GM23338 (cell line): ENCODE measurements around the gene RGPD8. TPM values are rescaled to one million over a fixed set of nuclear protein-coding genes. Genes with fewer than 3 reads are reported as not detected.
"Not testable (repeated sequence)": the region's sequence is repeated elsewhere in the genome, so short reads cannot be mapped to it uniquely, and the experiment has no call there.

Experiments used
- ATAC-seq: fragments of 200-7000 bp; cut with Tn5 transposase; 3 replicates; pipeline ENCODE4 v1.9.1; 2020
- DNase-seq: peaks from one replicate; pipeline ENCODE4 v3.0.0-alpha.2; 2015; ENCODE audit warnings: low spot score
- H2AFZ ChIP-seq: fragments of 200-600 bp; sonication (generic); 2 replicates; pipeline ENCODE4 v1.8.0; 2016; ENCODE audit warnings: antibody characterized with exemption, mild to moderate bottlenecking, moderate library complexity
- H3F3A ChIP-seq: fragments of 200-600 bp; sonication (generic); replicated peaks from 2 replicates; pipeline ENCODE4 v1.8.0; 2017; ENCODE audit warnings: antibody characterized with exemption, mixed run types, low read depth
- H3K27ac ChIP-seq: fragments of 200-600 bp; sonication (generic); 2 replicates; pipeline ENCODE4 v1.6.1; 2016; ENCODE audit warnings: low read depth
- H3K27me3 ChIP-seq: fragments of 200-600 bp; sonication (generic); 2 replicates; pipeline ENCODE4 v1.8.0; 2016; ENCODE audit warnings: mild to moderate bottlenecking, mixed run types, moderate library complexity; ENCODE audit not compliant: insufficient read depth
- H3K36me3 ChIP-seq: fragments of 200-600 bp; sonication (generic); 2 replicates; pipeline ENCODE4 v1.8.0; 2016; ENCODE audit warnings: mild to moderate bottlenecking; ENCODE audit not compliant: insufficient read depth
- H3K4me1 ChIP-seq: fragments of 200-600 bp; sonication (generic); 2 replicates; pipeline ENCODE4 v1.8.0; 2016; ENCODE audit warnings: mild to moderate bottlenecking, moderate library complexity; ENCODE audit not compliant: insufficient read depth
- H3K4me2 ChIP-seq: fragments of 200-600 bp; sonication (generic); 2 replicates; pipeline ENCODE4 v1.7.1; 2017; ENCODE audit warnings: mixed run types
- H3K4me3 ChIP-seq: fragments of 200-600 bp; sonication (generic); 2 replicates; pipeline ENCODE4 v1.6.1; 2016; ENCODE audit warnings: mixed run types
- H3K79me2 ChIP-seq: fragments of 200-600 bp; sonication (generic); replicated peaks from 2 replicates; pipeline ENCODE4 v1.8.0; 2017; ENCODE audit warnings: mild to moderate bottlenecking; ENCODE audit not compliant: insufficient read depth
- H3K9me2 ChIP-seq: fragments of 200-600 bp; sonication (generic); 2 replicates; pipeline ENCODE4 v1.8.0; 2017; ENCODE audit not compliant: insufficient read depth
- H4K20me1 ChIP-seq: fragments of 200-600 bp; sonication (generic); replicated peaks from 2 replicates; pipeline ENCODE4 v1.8.0; 2017; ENCODE audit warnings: mild to moderate bottlenecking; ENCODE audit not compliant: insufficient read depth
- H3K27ac Mint-ChIP-seq: 2 replicates; pipeline ENCODE4 v1.8.0; 2020; ENCODE audit warnings: inconsistent platforms, mild to moderate bottlenecking, moderate library complexity, mixed read lengths
- H3K27me3 Mint-ChIP-seq: 3 replicates; pipeline ENCODE4 v1.8.0; 2022; ENCODE audit warnings: low read depth, mild to moderate bottlenecking, moderate library complexity, mixed read lengths, inconsistent platforms; ENCODE audit not compliant: insufficient read depth, poor library complexity
- H3K36me3 Mint-ChIP-seq: 3 replicates; pipeline ENCODE4 v1.8.0; 2021; ENCODE audit warnings: low read depth, mild to moderate bottlenecking, inconsistent platforms, moderate library complexity, mixed read lengths
- H3K4me1 Mint-ChIP-seq: 3 replicates; pipeline ENCODE4 v1.8.0; 2020; ENCODE audit warnings: mild to moderate bottlenecking, inconsistent platforms, mixed read lengths
- H3K4me3 Mint-ChIP-seq: 3 replicates; pipeline ENCODE4 v1.8.0; 2021; ENCODE audit warnings: moderate library complexity, mild to moderate bottlenecking, inconsistent platforms, mixed read lengths
- H3K9me3 Mint-ChIP-seq: 3 replicates; pipeline ENCODE4 v1.8.0; 2020; ENCODE audit warnings: moderate library complexity, mild to moderate bottlenecking, inconsistent platforms, mixed read lengths
- CREB1 ChIP-seq: fragments of 250-450 bp; sonication (Bioruptor Pico); IDR thresholded peaks from 2 replicates; pipeline ENCODE4 v1.5.0; 2020; ENCODE audit warnings: low read depth, mild to moderate bottlenecking, moderate library complexity
- CTCF ChIP-seq, 2 experiments: fragments of 200-600 bp in 1 of 2; sonication (generic) in 1 of 2; conservative IDR thresholded peaks; 2 replicates each; pipeline versions ENCODE4 v1.5.1 to v1.6.1; 2016 to 2017; ENCODE audit warnings: antibody characterized with exemption in 2 of 2, low read depth in 2 of 2, mild to moderate bottlenecking in 2 of 2, moderate library complexity in 1 of 2
- JUNB ChIP-seq: IDR thresholded peaks from one replicate; pipeline ENCODE4 v1.6.1; 2016; ENCODE audit warnings: antibody characterized with exemption; ENCODE audit not compliant: unreplicated experiment
- NANOG ChIP-seq: IDR thresholded peaks from 2 replicates; pipeline ENCODE4 v1.6.1; 2016; ENCODE audit warnings: antibody characterized with exemption, borderline replicate concordance
- STAT1 ChIP-seq: IDR thresholded peaks from one replicate; pipeline ENCODE4 v1.6.1; 2016; ENCODE audit warnings: antibody characterized with exemption; ENCODE audit not compliant: unreplicated experiment
- polyA plus RNA-seq: library from polyadenylated mRNA; unstranded; fragments of >200 nt; fragmentation: Nextera tagmentation; extraction: Ambion mirVana; gene quantifications from 2 replicates; pipeline ENCODE4 v1.2.1, GENCODE V29; 2016
- total RNA-seq: library from RNA; depleted of rRNA; stranded (reverse); fragments of >200 nt; shearing (Covaris generic); gene quantifications from 2 replicates; pipeline ENCODE4 v1.2.3, GENCODE V29; 2014

Gene RGPD8
- total and polyA plus RNA-seq, 2 experiments from 2014 or later = 1.1 to 8.6 TPM

- no peak overlapping the region; the same call in 1 of the 2 replicates for H3K4me2 ChIP-seq
- no peaks in the 10 kb centered on the region for H4K20me1 ChIP-seq
- no peak overlapping the region for H3K4me3 ChIP-seq
- no peak overlapping the region for H3K27ac Mint-ChIP-seq
- H3K27ac ChIP-seq = no peak overlapping the region
- H2AFZ ChIP-seq = 0 out of 2 replicates have a peak overlapping the region, but pooled peaks have one; percentile 23
- H3K27me3 ChIP-seq = peaks cover 5% of the 10 kb centered on the region; the same call in 1 of the 2 replicates
- no peaks in the 10 kb centered on the region for H3K9me3 Mint-ChIP-seq
- no peaks in the 10 kb centered on the region for H3K36me3 Mint-ChIP-seq
- H3F3A ChIP-seq = no peaks in the 10 kb centered on the region
- TF ChIP-seq CREB1 (CRISPR knock-in tag) (no peak), JUNB (no peak), CTCF (conservative IDR thresholded peaks at IDR 0.05; ENCODE audit: low read depth in 2 of 2) (no peak), STAT1 (no peak), NANOG (no peak)
- H3K4me1 Mint-ChIP-seq = peaks cover 5% of the 10 kb centered on the region; the same call in 1 of the 3 replicates
- H3K27me3 Mint-ChIP-seq = peaks cover 3% of the 10 kb centered on the region
- H3K36me3 ChIP-seq = no peaks in the 10 kb centered on the region
- no peaks in the 10 kb centered on the region for H3K79me2 ChIP-seq
- H3K4me3 Mint-ChIP-seq = peak overlapping the region; percentile 36; the same call in 2 of the 3 replicates
- H3K4me1 ChIP-seq = no peaks in the 10 kb centered on the region
- ATAC-seq = peak; percentile 46
- peak; percentile 44 for DNase-seq
- H3K9me2 ChIP-seq = no peaks in the 10 kb centered on the region
Observed at GRCh38 chr2:112433932-112434730, 686 bp upstream of the RGPD8 start.

DNA sequence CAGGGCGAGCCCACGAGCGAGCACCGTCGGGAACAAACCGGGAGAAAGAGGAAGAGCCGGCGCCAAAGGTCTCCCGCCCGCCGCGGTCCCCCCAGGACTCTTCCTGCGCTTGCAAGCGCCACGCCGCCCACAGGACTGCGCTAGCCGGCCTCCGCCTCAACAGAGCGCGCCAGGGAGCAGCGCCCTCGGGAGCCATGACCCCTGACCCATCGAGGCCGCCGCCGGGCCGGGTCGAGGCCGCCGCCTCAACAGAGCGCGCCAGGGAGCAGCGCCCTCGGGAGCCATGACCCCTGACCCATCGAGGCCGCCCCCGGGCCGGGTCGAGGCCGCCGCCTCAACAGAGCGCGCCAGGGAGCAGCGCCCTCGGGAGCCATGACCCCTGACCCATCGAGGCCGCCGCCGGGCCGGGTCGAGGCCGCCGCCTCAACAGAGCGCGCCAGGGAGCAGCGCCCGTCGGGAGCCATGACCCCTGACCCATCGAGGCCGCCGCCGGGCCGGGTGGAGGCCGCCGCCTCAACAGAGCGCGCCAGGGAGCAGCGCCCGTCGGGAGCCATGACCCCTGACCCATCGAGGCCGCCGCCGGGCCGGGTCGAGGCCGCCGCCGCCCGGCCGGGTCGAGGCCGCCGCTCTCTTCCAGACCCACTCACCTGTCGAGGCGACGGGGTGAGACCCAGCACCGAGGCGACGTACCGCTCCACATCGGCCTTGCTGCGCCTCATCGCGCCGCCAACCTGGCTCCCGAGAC lies 538 bp downstream of the RGPD8 start:
- H3F3A ChIP-seq, H3K27me3 ChIP-seq, H3K27ac ChIP-seq, H3K79me2 ChIP-seq, H3K36me3 ChIP-seq, H3K9me2 ChIP-seq, H3K9me3 Mint-ChIP-seq, H3K27me3 Mint-ChIP-seq, H3K27ac Mint-ChIP-seq, H4K20me1 ChIP-seq, H3K36me3 Mint-ChIP-seq, H3K4me1 ChIP-seq, H3K4me1 Mint-ChIP-seq: not testable (repeated sequence)
- ATAC-seq = peak; percentile 60
- DNase-seq = peak; percentile 11
- H3K4me3 Mint-ChIP-seq = peak overlapping the region; percentile 76
- peak overlapping the region; percentile 60 for H3K4me3 ChIP-seq
- H3K4me2 ChIP-seq = peak overlapping the region; percentile 75
- 0 out of 2 replicates have a peak overlapping the region, but pooled peaks have one; percentile 76 for H2AFZ ChIP-seq

GRCh38 chr2:112432390-112432734 lies 1.1 kb downstream of the RGPD8 start:
- not testable (repeated sequence) for H3K9me3 Mint-ChIP-seq, ATAC-seq, H3K27ac ChIP-seq, H4K20me1 ChIP-seq, H3K27me3 Mint-ChIP-seq, DNase-seq, H3K36me3 ChIP-seq, H3K27ac Mint-ChIP-seq, H3K4me1 Mint-ChIP-seq, H3F3A ChIP-seq, H3K79me2 ChIP-seq, H3K27me3 ChIP-seq, H3K9me2 ChIP-seq, H3K36me3 Mint-ChIP-seq, H3K4me1 ChIP-seq
- peak overlapping the region; percentile 60 for H3K4me3 ChIP-seq
- peak overlapping the region; percentile 76 for H3K4me3 Mint-ChIP-seq
- H3K4me2 ChIP-seq = peak overlapping the region; percentile 75
- 0 out of 2 replicates have a peak overlapping the region, but pooled peaks have one; percentile 76 for H2AFZ ChIP-seq

- H3K27me3 ChIP-seq, H3K27ac Mint-ChIP-seq, H3K4me1 Mint-ChIP-seq, H2AFZ ChIP-seq, H3K9me3 Mint-ChIP-seq, H3K27ac ChIP-seq, H3K36me3 Mint-ChIP-seq, H3K79me2 ChIP-seq, H3K4me1 ChIP-seq, H3K36me3 ChIP-seq, H3F3A ChIP-seq, H4K20me1 ChIP-seq, DNase-seq, H3K9me2 ChIP-seq, ATAC-seq, H3K27me3 Mint-ChIP-seq: not testable (repeated sequence)
- H3K4me2 ChIP-seq = peak overlapping the region; percentile 75; the same call in 1 of the 2 replicates
- peak overlapping the region; percentile 76 for H3K4me3 Mint-ChIP-seq
- H3K4me3 ChIP-seq = peak overlapping the region; percentile 60
Observed at GRCh38 chr2:112431587-112432295, 1.7 kb downstream of the RGPD8 start.

GRCh38 chr2:112424553-112424952 lies 8.9 kb downstream of the RGPD8 start:
- not testable (repeated sequence) for H3K9me3 Mint-ChIP-seq, H3K27me3 ChIP-seq, DNase-seq, H4K20me1 ChIP-seq, ATAC-seq, H3K9me2 ChIP-seq, H3K79me2 ChIP-seq, H3F3A ChIP-seq, H3K27ac ChIP-seq, H3K36me3 Mint-ChIP-seq, H3K4me1 ChIP-seq, H3K4me3 Mint-ChIP-seq, H3K27me3 Mint-ChIP-seq, H3K4me2 ChIP-seq, H2AFZ ChIP-seq, H3K4me1 Mint-ChIP-seq, H3K27ac Mint-ChIP-seq, H3K36me3 ChIP-seq, H3K4me3 ChIP-seq
